ENCODE results near the gene ENO4. TPM values are rescaled to one million over a fixed set of nuclear protein-coding genes. Genes with fewer than 3 reads are reported as not detected.

Gene ENO4
- total RNA-seq, 1 experiment from 2014 or later: 0.22 TPM

DNA sequence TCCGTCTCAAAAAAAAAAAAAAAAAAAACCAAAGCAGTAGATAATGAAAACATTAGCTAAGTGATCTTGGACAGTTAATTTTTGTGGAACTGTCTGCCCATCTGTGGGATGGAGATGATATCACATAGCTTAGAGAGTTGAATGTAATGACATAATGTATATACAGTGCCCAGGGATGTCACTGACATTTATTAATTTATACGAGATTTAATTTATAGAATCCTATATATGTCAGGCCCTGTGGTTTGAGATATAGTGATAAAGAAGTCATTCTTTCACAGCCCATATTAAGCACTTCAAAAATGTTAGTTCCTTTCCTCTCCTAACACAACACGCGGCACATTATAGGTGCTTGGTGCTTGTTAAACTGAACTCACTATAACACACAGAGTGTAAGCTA lies 4.0 kb downstream of the ENO4 start:
- Histone ChIP-seq H3K9me2 (ENCODE audit: insufficient read depth) (0 out of 2 replicates have a peak, but pooled peaks cover 4% of the 10 kb centered on the region), H4K20me1 (ENCODE audit: insufficient read depth) (no peaks in the 10 kb centered on the region), H2AFZ (ENCODE audit: low read depth, low read length, poor library complexity, severe bottlenecking) (no peak overlapping the region), H3K27ac (ENCODE audit: low read depth, low read length) (no peak overlapping the region), H3K4me3 (replicated peaks in 1 of 2; ENCODE audit: low read depth in 1 of 2, low read length in 2 of 2) (no peak overlapping the region), H3K4me1 (ENCODE audit: control insufficient read depth in 1 of 2, insufficient read depth in 2 of 2, low read length in 2 of 2) (peaks cover 8 to 21% of the 10 kb centered on the region in 2 experiments), H3K36me3 (ENCODE audit: control insufficient read depth in 1 of 2, insufficient read depth in 2 of 2, low read length in 2 of 2) (no peaks in the 10 kb centered on the region), H3K27me3 (ENCODE audit: insufficient read depth, low read length) (no peaks in the 10 kb centered on the region), H3K4me2 (ENCODE audit: low read length) (no peak overlapping the region), H3K9ac (ENCODE audit: low read length) (no peak overlapping the region), H3K9me3 (ENCODE audit: control insufficient read depth in 1 of 2, insufficient read depth in 1 of 2, low read depth in 1 of 2, low read length in 2 of 2) (peaks cover 0 to 7% of the 10 kb centered on the region in 2 experiments; a peak in 1 of 4 replicates), H3K79me2 (ENCODE audit: insufficient read depth, low read length) (0 out of 2 replicates have a peak, but pooled peaks cover 5% of the 10 kb centered on the region)
- CTCF ChIA-PET: no interaction called here
- intact Hi-C loops (cut with micrococcal nuclease): no loop called here
- ATAC-seq: no peak
- RAD21 ChIA-PET (ENCODE audit: low non-redundant PET in 1 of 2, low total read pairs in 2 of 2, uncharacterized antibody in 2 of 2, unreplicated experiment in 2 of 2): no interaction called here
- POLR2A ChIA-PET: no interaction called here
- no peak for TF ChIP-seq CEBPB (IDR thresholded peaks at IDR 0.05; ENCODE audit: low read depth)
- no peak for TF ChIP-seq POLR2A (IDR thresholded peaks at IDR 0.05; ENCODE audit: borderline replicate concordance, extremely low read depth, insufficient read depth, insufficient read length)
- no TSS peak for BruUV-seq (replicated peaks)
- DNase-seq (ENCODE audit: low read depth, low spot score): no peak

DNA sequence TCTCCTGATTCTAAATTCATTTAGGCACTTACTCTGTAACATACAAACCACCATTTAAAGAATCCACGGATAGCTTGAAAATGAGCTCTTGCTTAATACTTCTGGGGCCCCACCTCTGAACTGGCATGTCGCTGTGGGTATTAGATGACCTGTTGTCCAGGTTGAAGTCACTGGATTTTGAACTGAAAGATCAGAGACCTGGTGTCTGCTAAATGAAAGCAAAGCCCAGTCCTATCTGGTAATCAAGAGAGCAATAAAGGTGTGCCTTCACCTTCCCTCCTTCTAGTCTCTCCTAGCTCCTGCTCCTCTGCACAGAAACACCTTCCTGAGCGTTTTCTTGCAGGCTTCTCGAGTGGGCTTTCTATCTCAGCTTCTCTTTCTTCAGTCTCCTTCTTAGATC lies 4.4 kb downstream of the ENO4 start:
- POLR2A ChIA-PET: no interaction called here

More for the DNA sequence above, 4.4 kb downstream of the ENO4 start:
- Histone ChIP-seq H3K4me2 (ENCODE audit: low read length) (no peak overlapping the region), H3K36me3 (ENCODE audit: control insufficient read depth in 1 of 2, insufficient read depth in 2 of 2, low read length in 2 of 2) (no peaks in the 10 kb centered on the region), H3K9me2 (ENCODE audit: insufficient read depth) (0 out of 2 replicates have a peak, but pooled peaks cover 4% of the 10 kb centered on the region), H3K4me3 (replicated peaks in 1 of 2; ENCODE audit: low read depth in 1 of 2, low read length in 2 of 2) (no peak overlapping the region), H3K4me1 (ENCODE audit: control insufficient read depth in 1 of 2, insufficient read depth in 2 of 2, low read length in 2 of 2) (peaks cover 7 to 17% of the 10 kb centered on the region in 2 experiments), H3K79me2 (ENCODE audit: insufficient read depth, low read length) (0 out of 2 replicates have a peak, but pooled peaks cover 1% of the 10 kb centered on the region), H3K9me3 (ENCODE audit: control insufficient read depth in 1 of 2, insufficient read depth in 1 of 2, low read depth in 1 of 2, low read length in 2 of 2) (peaks cover 0 to 10% of the 10 kb centered on the region in 2 experiments; a peak in 1 of 4 replicates), H3K27me3 (ENCODE audit: insufficient read depth, low read length) (no peaks in the 10 kb centered on the region), H3K9ac (ENCODE audit: low read length) (no peak overlapping the region), H3K27ac (ENCODE audit: low read depth, low read length) (no peak overlapping the region), H2AFZ (ENCODE audit: low read depth, low read length, poor library complexity, severe bottlenecking) (no peak overlapping the region), H4K20me1 (ENCODE audit: insufficient read depth) (no peaks in the 10 kb centered on the region)
- DNase-seq (ENCODE audit: low read depth, low spot score) (no peak), ATAC-seq (no peak)
- no TSS peak for BruUV-seq (replicated peaks)
- intact Hi-C loops (cut with micrococcal nuclease): no loop called here
- RAD21 ChIA-PET (ENCODE audit: low non-redundant PET in 1 of 2, low total read pairs in 2 of 2, uncharacterized antibody in 2 of 2, unreplicated experiment in 2 of 2): no interaction called here
- TF ChIP-seq ELF1 (IDR thresholded peaks at IDR 0.05; ENCODE audit: borderline replicate concordance, low read depth): no peak
- no peak for TF ChIP-seq ZNF274 (IDR thresholded peaks at IDR 0.05; ENCODE audit: low read depth, low read length)
- TF ChIP-seq EZH2 (IDR thresholded peaks at IDR 0.05): no peak
- CTCF ChIA-PET: interaction anchor here (1.0 kb wide), 1 partner anchor 66 kb away, joined by 3 read pairs; no protein-coding TSS in a partner anchor

Data from HCT116 (cell line).